Kidney (tissue), 14 donors: ENCODE data around the gene ADGRG1. TPM values are rescaled to one million over a fixed set of nuclear protein-coding genes. Genes with fewer than 3 reads are reported as not detected.
"Not testable (repeated sequence)": the region's sequence is repeated elsewhere in the genome, so short reads cannot be mapped to it uniquely, and the experiment has no call there.

Source experiments
- DNase-seq, 5 donors: peaks; one replicate each; pipeline ENCODE4 v3.0.0-alpha.2; 2013 to 2020
- FAIRE-seq: peaks from 2 replicates; lab custom pipeline; 2012; peaks lifted over from hg19 to GRCh38; lab: Jason Lieb, UNC
- H3K27ac ChIP-seq, 2 donors: one replicate each; pipeline ENCODE4 v1.7.0; 2013; ENCODE audit warnings: low read depth in 2 of 2, low read length in 2 of 2, inconsistent platforms in 1 of 2
- H3K27me3 ChIP-seq: one replicate; pipeline ENCODE4 v1.7.1; 2013; ENCODE audit warnings: low read length, inconsistent platforms; ENCODE audit not compliant: control insufficient read depth, insufficient read depth
- H3K36me3 ChIP-seq, 3 donors: one replicate each; pipeline versions ENCODE4 v1.7.0 to v1.7.1; 2013; ENCODE audit warnings: low read length in 3 of 3, control low read depth in 1 of 3, inconsistent platforms in 1 of 3; ENCODE audit not compliant: insufficient read depth in 3 of 3, control insufficient read depth in 2 of 3
- H3K4me1 ChIP-seq, 3 donors: one replicate each; pipeline versions ENCODE4 v1.7.0 to v1.7.1; 2013; ENCODE audit warnings: low read length in 3 of 3, inconsistent platforms in 1 of 3, low read depth in 1 of 3; ENCODE audit not compliant: control insufficient read depth in 2 of 3, insufficient read depth in 2 of 3
- H3K4me3 ChIP-seq, 3 donors: one replicate each; pipeline versions ENCODE4 v1.7.0 to v1.8.1; 2013; ENCODE audit warnings: low read length in 3 of 3, control low read depth in 1 of 3, inconsistent platforms in 1 of 3
- H3K9ac ChIP-seq, 3 donors: one replicate each; pipeline versions ENCODE4 v1.7.0 to v1.7.1; 2013; ENCODE audit warnings: low read length in 3 of 3, control low read depth in 1 of 3, inconsistent platforms in 1 of 3
- H3K9me3 ChIP-seq, 3 donors: one replicate each; pipeline versions ENCODE4 v1.7.0 to v1.7.1; 2013; ENCODE audit warnings: low read length in 3 of 3, control low read depth in 1 of 3, inconsistent platforms in 1 of 3; ENCODE audit not compliant: control insufficient read depth in 2 of 3, insufficient read depth in 1 of 3
- intact Hi-C: fragments of 100-400 bp; cut with DNase I; formaldehyde crosslinking; loops from one replicate; pipeline ENCODE4 v1.11.1; 2022
- polyA plus RNA-seq: library from polyadenylated mRNA; stranded (reverse); fragments of 350-450 nt; fragmentation: Illumina TruSeq; extraction: RNeasy Lipid Tissue Mini Kit (QIAGEN cat#74804); gene quantifications from one replicate; pipeline ENCODE4 v1.2.3, GENCODE V29; 2014; ENCODE audit warnings: low read depth, low replicate concordance; ENCODE audit not compliant: insufficient read depth
- total RNA-seq: library from RNA; stranded (reverse); fragmentation: NEBNext Ultra II Directional; extraction: Animal tissue kit (Norgen Biotek cat#: 25700); gene quantifications from one replicate; pipeline ENCODE4 v1.2.1, GENCODE V29; 2021
- TF ChIP-seq, protein P1 (sequence below): IDR thresholded peaks from 3 replicates; pipeline ENCODE4 v1.5.1; 2012; ENCODE audit warnings: mild to moderate bottlenecking, moderate library complexity, borderline replicate concordance; ENCODE audit not compliant: insufficient read depth; ENCODE audit errors: extremely low read depth
- donor health status: control.
- donor health status: control.
- donor health status: control.
- donor health status: control.
- donor health status: control.
- donor health status: DM: yes; HTN: yes; CAD: no.
- donor health status: Normal renal cell carcinoma (clear cell type).

Gene ADGRG1
- total and polyA plus RNA-seq, 2 donors from 2014 or later: 188 to 351 TPM

- Histone ChIP-seq H3K4me3 (no peak overlapping the region), H3K9ac (no peak overlapping the region), H3K9me3 (no peaks in the 10 kb centered on the region), H3K36me3 (no peaks in the 10 kb centered on the region), H3K4me1 (no peaks in the 10 kb centered on the region), H3K27me3 (no peaks in the 10 kb centered on the region), H3K27ac (no peak overlapping the region)
- FAIRE-seq (no peak), DNase-seq (no peak)
- TF ChIP-seq, protein P1, sequence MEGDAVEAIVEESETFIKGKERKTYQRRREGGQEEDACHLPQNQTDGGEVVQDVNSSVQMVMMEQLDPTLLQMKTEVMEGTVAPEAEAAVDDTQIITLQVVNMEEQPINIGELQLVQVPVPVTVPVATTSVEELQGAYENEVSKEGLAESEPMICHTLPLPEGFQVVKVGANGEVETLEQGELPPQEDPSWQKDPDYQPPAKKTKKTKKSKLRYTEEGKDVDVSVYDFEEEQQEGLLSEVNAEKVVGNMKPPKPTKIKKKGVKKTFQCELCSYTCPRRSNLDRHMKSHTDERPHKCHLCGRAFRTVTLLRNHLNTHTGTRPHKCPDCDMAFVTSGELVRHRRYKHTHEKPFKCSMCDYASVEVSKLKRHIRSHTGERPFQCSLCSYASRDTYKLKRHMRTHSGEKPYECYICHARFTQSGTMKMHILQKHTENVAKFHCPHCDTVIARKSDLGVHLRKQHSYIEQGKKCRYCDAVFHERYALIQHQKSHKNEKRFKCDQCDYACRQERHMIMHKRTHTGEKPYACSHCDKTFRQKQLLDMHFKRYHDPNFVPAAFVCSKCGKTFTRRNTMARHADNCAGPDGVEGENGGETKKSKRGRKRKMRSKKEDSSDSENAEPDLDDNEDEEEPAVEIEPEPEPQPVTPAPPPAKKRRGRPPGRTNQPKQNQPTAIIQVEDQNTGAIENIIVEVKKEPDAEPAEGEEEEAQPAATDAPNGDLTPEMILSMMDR: no peak
- intact Hi-C loops: no loop called here
Measured at GRCh38 chr16:57711993-57712392, 83.6 kb downstream of the ADGRG1 start.

GRCh38 chr16:57712569-57712968 is 84.1 kb downstream of the ADGRG1 start:
- not testable (repeated sequence) for H3K4me3 ChIP-seq, DNase-seq, H3K9me3 ChIP-seq

DNA sequence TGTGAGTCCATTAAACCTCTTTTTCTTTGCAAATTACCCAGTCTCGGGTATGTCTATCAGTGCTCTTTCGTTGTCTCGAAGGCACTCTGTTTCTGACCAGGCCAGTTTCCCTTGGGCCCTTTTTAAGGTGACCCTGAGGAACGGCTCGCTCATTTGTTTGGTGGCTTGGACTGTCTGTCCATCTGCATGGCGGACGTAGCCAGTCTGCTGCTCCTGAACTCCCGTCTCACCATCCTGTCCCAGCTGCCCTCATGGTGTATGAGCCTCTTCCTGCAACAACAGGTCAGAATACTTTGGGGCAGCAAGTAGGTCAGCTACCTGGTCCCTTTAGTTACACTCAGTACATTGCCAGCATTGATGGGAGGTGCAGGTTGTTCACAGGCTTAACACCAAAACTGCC is 85.2 kb downstream of the ADGRG1 start:
- Histone ChIP-seq H3K36me3 (no peaks in the 10 kb centered on the region), H3K9me3 (no peaks in the 10 kb centered on the region), H3K4me3 (no peak overlapping the region), H3K9ac (no peak overlapping the region), H3K27ac (no peak overlapping the region), H3K27me3 (no peaks in the 10 kb centered on the region), H3K4me1 (no peaks in the 10 kb centered on the region)
- TF ChIP-seq, protein P1: no peak
- no peak for DNase-seq
- intact Hi-C loops: no loop called here
- FAIRE-seq: no peak

More at GRCh38 chr16:57712569-57712968, 84.1 kb downstream of the ADGRG1 start:
- H3K27ac ChIP-seq, H3K4me1 ChIP-seq, H3K27me3 ChIP-seq, H3K36me3 ChIP-seq, intact Hi-C loops, FAIRE-seq, H3K9ac ChIP-seq: not testable (repeated sequence)

DNA sequence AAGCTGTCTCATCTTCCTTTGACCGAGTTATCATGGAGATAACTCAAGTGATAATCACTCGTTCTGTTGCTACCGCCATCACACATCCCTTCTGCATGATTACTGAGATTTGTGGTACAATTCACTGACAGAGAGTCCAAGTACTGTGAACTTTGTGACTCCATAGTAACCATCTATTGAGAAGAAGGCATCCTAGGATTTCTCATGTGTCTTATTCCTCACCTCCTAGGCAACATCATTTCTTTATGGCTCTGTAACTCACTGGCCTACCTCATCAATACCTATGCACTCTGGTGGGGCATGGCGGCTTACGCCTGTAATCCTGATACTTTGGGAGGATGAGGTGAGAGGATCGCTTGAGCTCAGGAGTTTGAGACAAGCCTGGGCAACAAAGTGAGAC is 85.6 kb downstream of the ADGRG1 start:
- Histone ChIP-seq H3K9me3 (no peaks in the 10 kb centered on the region), H3K36me3 (no peaks in the 10 kb centered on the region), H3K4me1 (no peaks in the 10 kb centered on the region), H3K27ac (no peak overlapping the region), H3K4me3 (no peak overlapping the region), H3K9ac (no peak overlapping the region), H3K27me3 (no peaks in the 10 kb centered on the region)
- TF ChIP-seq, protein P1: no peak
- FAIRE-seq: no peak
- no peak for DNase-seq
- intact Hi-C loops: no loop called here

Other genes starting within 250 kb of the ADGRG1 start
- 1.5 TPM for gene CCL17, start 223.9 kb upstream of the ADGRG1 start, total RNA-seq
- not detected for gene CCL17, start 223.9 kb upstream of the ADGRG1 start, polyA plus RNA-seq
- 53.6 TPM for gene CIAPIN1, start 181.2 kb upstream of the ADGRG1 start, total RNA-seq
- gene CIAPIN1, start 181.2 kb upstream of the ADGRG1 start, polyA plus RNA-seq: 56.3 TPM
- 78.0 TPM for gene COQ9, start 181.2 kb upstream of the ADGRG1 start, total RNA-seq
- gene COQ9, start 181.2 kb upstream of the ADGRG1 start, polyA plus RNA-seq: 200 TPM
- gene POLR2C, start 166.0 kb upstream of the ADGRG1 start, total RNA-seq: 58.9 TPM
- 68.9 TPM for gene POLR2C, start 166.0 kb upstream of the ADGRG1 start, polyA plus RNA-seq
- 63.7 TPM for gene DOK4, start 142.1 kb upstream of the ADGRG1 start, total RNA-seq
- gene DOK4, start 142.1 kb upstream of the ADGRG1 start, polyA plus RNA-seq: 57.2 TPM
- gene CCDC102A, start 92.1 kb upstream of the ADGRG1 start, total RNA-seq: 11.9 TPM
- 5.7 TPM for gene CCDC102A, start 92.1 kb upstream of the ADGRG1 start, polyA plus RNA-seq
- gene ADGRG5, start 86.0 kb upstream of the ADGRG1 start, total RNA-seq: 2.2 TPM
- 0.15 TPM for gene ADGRG5, start 86.0 kb upstream of the ADGRG1 start, polyA plus RNA-seq
- 1.8 TPM for gene ADGRG3, start 39.7 kb downstream of the ADGRG1 start, total RNA-seq
- gene ADGRG3, start 39.7 kb downstream of the ADGRG1 start, polyA plus RNA-seq: 0.17 TPM
- 3.2 TPM for gene DRC7, start 66.2 kb downstream of the ADGRG1 start, total RNA-seq
- gene DRC7, start 66.2 kb downstream of the ADGRG1 start, polyA plus RNA-seq: 1.8 TPM
- 14.5 TPM for gene KATNB1, start 107.1 kb downstream of the ADGRG1 start, total RNA-seq
- 13.9 TPM for gene KATNB1, start 107.1 kb downstream of the ADGRG1 start, polyA plus RNA-seq
- gene KIFC3, start 173.9 kb downstream of the ADGRG1 start, total RNA-seq: 109 TPM
- 74.9 TPM for gene KIFC3, start 173.9 kb downstream of the ADGRG1 start, polyA plus RNA-seq